Activated CD8-positive, alpha-beta memory T cell treated with anti-CD3 and anti-CD28 coated beads, Interleukin-2, amount 10 ng/mL, durations not matched to agents 7 days and 5 days (primary cell): ENCODE results near the gene NCMAP. TPM values are rescaled to one million over a fixed set of nuclear protein-coding genes. Genes with fewer than 3 reads are reported as not detected.

Experiments
- ATAC-seq: fragments of 150-1000 bp; cut with Tn5 transposase; one replicate; pipeline ENCODE4 v1.10.0; 2021; ENCODE audit warnings: moderate library complexity
- CTCF ChIA-PET: fragments of 350-600 bp; sonication (Branson Sonifier 250); formaldehyde crosslinking; loops from one replicate; lab custom pipeline; 2021; ENCODE audit warnings: antibody characterized with exemption; lab: Charles Lee
- DNase-seq: peaks from one replicate; pipeline ENCODE4 v3.0.0-alpha.2; 2020
- H3K27ac Mint-ChIP-seq: one replicate; pipeline ENCODE4 v1.8.0; 2021; ENCODE audit warnings: mild to moderate bottlenecking, mixed read lengths
- H3K27me3 Mint-ChIP-seq: one replicate; pipeline ENCODE4 v1.8.0; 2021; ENCODE audit warnings: mixed read lengths
- H3K36me3 Mint-ChIP-seq: one replicate; pipeline ENCODE4 v1.8.0; 2021; ENCODE audit warnings: mild to moderate bottlenecking, mixed read lengths
- H3K4me1 Mint-ChIP-seq: one replicate; pipeline ENCODE4 v1.8.0; 2021; ENCODE audit warnings: mixed read lengths
- H3K4me3 Mint-ChIP-seq: one replicate; pipeline ENCODE4 v1.8.0; 2021; ENCODE audit warnings: mild to moderate bottlenecking, moderate library complexity, mixed read lengths
- H3K9me3 Mint-ChIP-seq: one replicate; pipeline ENCODE4 v1.8.0; 2022; ENCODE audit warnings: low read depth, mixed read lengths
- total RNA-seq, 2 experiments: library from RNA; stranded (reverse); gene quantifications; one replicate each; pipeline ENCODE4 v1.2.3, GENCODE V29; 2021

Gene NCMAP
- total RNA-seq, 2 experiments from 2014 or later = not detected

DNA sequence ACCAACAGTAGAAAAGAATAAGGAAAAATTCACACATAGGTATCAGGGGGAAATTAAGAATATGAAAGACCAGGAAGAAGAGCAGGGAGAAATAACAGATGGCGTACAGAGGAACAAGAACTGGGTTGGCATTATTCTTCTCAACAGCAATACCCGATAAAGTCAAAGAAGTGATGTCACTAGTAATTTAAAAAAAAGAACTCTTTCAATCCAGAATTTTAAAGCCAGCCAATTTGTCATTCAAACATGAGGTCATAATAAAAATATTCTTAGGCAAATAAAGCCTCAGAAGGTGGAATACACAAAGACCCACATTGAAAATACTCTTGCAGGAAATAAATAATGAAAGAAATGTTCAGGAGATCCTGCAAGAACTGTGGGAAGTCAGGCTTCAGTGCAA, 8.8 kb downstream of the NCMAP start:
- peaks cover 20% of the 10 kb centered on the region for H3K27me3 Mint-ChIP-seq
- no peaks in the 10 kb centered on the region for H3K36me3 Mint-ChIP-seq
- no peak overlapping the region for H3K27ac Mint-ChIP-seq
- no peak overlapping the region for H3K4me3 Mint-ChIP-seq
- no peak for DNase-seq
- no peak for ATAC-seq
- no peaks in the 10 kb centered on the region for H3K9me3 Mint-ChIP-seq
- CTCF ChIA-PET = interaction anchor here (0.6 to 6.1 kb wide), 5 partner anchors 10 to 327 kb away, joined by 3 to 21 read pairs (median 3); no protein-coding TSS in a partner anchor
- peaks cover 2% of the 10 kb centered on the region for H3K4me1 Mint-ChIP-seq

DNA sequence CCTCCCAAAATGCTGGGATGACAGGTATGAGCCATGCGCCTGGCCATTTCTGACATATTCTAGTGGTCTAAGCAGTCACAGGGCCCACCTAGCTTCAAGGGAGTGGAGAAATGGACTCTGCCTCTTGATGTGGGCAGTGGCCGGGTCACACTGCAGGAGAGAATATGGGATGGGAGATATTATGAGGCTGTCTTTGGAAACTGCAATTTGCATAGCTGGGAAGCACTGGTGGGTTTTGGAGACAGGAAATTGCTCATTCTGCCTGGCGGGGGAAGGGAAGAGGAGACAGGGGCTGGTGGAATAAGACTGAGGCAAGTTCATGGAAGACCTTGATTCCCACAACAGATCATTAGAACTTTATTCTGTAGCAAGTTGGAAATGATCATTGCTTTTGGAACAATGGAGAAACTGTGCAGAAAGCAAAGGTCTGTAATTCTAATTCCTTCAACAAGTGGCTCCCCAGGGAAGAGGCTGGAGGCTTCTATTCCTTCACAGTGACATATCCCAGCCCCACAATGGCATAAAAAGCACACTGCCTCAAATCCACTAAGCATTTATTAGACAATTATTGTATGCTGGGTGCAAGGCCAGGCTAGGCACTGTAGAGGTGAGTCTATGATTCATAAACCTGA, 10.5 kb downstream of the NCMAP start:
- DNase-seq = no peak
- Mint-ChIP-seq H3K4me1 (peaks cover 2% of the 10 kb centered on the region), H3K9me3 (no peaks in the 10 kb centered on the region), H3K27me3 (peaks cover 13% of the 10 kb centered on the region), H3K27ac (no peak overlapping the region), H3K36me3 (no peaks in the 10 kb centered on the region), H3K4me3 (no peak overlapping the region)
- ATAC-seq = no peak
- CTCF ChIA-PET = interaction anchor here (6.1 kb wide), 1 partner anchor 21 kb away, joined by 21 read pairs; no protein-coding TSS in a partner anchor

GRCh38 chr1:24567792-24568388, 12.0 kb downstream of the NCMAP start:
- H3K27me3 Mint-ChIP-seq = peaks cover 7% of the 10 kb centered on the region
- H3K36me3 Mint-ChIP-seq = no peaks in the 10 kb centered on the region
- H3K4me3 Mint-ChIP-seq = no peak overlapping the region
- H3K9me3 Mint-ChIP-seq = no peaks in the 10 kb centered on the region
- peaks cover 12% of the 10 kb centered on the region for H3K4me1 Mint-ChIP-seq
- no peak overlapping the region for H3K27ac Mint-ChIP-seq
- DNase-seq = no peak
- no peak for ATAC-seq
- CTCF ChIA-PET = no interaction called here

DNA sequence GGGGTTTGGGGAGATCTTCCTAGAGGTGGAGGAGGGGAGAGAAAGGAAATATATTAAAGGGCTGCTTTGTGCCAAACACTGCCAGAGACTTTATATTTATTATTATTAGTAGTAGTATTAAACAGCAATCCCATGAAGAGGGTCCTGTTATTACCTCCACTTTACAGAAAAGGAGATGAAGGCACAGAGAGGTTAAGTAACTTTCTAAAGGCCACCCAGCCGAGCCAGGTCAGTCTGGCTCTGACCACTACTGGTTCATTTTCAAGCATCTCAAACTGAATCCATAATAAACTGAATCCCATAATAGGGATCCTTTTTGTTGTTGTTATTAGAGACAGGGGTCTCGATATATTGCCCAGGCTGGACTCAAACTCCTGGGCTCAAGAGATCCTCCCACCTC, 12.6 kb downstream of the NCMAP start:
- no peak for ATAC-seq
- CTCF ChIA-PET = no interaction called here
- Mint-ChIP-seq H3K9me3 (no peaks in the 10 kb centered on the region), H3K27ac (no peak overlapping the region), H3K4me3 (no peak overlapping the region), H3K4me1 (peaks cover 15% of the 10 kb centered on the region), H3K27me3 (peaks cover 7% of the 10 kb centered on the region), H3K36me3 (no peaks in the 10 kb centered on the region)
- no peak for DNase-seq

DNA sequence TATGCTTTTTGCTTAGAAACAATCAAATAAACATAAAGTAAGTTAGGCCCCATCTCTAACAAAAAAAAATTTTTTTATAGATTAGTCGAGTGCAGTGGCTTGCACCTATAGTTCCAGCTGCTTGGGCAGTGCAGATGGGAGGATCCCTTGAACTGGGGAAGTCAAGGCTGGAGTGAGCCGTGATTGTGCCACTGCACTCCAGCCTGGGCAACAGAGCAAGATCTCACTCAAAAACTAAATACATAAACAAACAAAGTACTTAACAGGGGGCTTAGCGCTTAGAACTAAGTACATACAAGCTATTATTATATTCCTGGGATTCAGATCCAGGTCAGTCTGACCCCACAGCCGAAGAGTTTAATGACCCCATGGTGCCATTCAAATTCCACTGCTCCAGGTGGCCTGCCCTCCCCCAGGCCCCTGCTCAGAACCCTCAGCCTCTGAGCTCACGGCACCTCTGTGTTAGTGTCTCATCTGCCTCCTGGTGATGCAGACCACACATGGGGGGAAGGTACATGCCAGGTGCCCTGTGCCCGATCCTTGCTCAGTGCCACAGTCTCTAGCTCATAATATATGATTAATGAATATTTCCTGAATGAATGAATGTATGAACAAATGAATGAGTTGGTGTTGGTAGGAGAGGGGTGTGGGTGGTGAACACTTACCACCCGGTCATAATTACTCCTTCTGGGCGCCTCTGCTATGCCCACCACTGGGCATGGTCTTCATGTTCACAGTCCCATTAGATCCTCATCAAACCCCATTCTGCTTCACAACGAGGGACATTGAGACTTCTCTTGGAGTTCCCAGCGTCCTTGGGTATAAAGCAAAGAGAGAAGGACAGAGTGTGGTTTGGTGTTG, 14.6 kb downstream of the NCMAP start:
- DNase-seq (no peak), ATAC-seq (no peak)
- Mint-ChIP-seq H3K4me1 (peaks cover 15% of the 10 kb centered on the region), H3K27me3 (no peaks in the 10 kb centered on the region), H3K36me3 (no peaks in the 10 kb centered on the region), H3K27ac (no peak overlapping the region), H3K9me3 (no peaks in the 10 kb centered on the region), H3K4me3 (no peak overlapping the region)
- CTCF ChIA-PET = interaction anchor here (1.2 kb wide), 1 partner anchor 17 kb away, joined by 4 read pairs; no protein-coding TSS in a partner anchor

DNA sequence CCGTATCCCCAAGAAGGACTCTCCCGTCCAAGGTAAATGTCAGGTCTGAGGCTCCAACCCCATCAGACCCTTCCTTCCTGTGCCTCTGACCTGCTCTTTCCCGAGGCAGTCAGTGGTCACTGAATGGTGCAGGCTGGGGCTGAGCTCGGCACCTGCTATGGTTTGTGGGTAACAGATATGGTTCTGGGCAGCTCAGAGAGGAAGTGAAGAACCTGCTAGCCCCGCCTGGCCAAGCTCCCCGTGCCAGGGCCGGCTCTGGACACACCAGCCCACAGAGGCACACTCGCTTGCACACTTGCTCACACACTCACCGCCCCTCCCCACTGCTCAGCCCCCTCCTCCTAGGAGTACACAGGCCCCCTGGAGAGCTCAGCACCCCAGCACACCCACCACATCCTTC, 16.4 kb downstream of the NCMAP start:
- Mint-ChIP-seq H3K36me3 (no peaks in the 10 kb centered on the region), H3K9me3 (no peaks in the 10 kb centered on the region), H3K27me3 (no peaks in the 10 kb centered on the region), H3K27ac (no peak overlapping the region), H3K4me1 (peaks cover 13% of the 10 kb centered on the region), H3K4me3 (no peak overlapping the region)
- no peak for DNase-seq
- peak; percentile 33 for ATAC-seq
- CTCF ChIA-PET = interaction anchor here (1.1 to 1.2 kb wide), 3 partner anchors 12 to 31 kb away, joined by 3 to 9 read pairs (median 5); no protein-coding TSS in a partner anchor

DNA sequence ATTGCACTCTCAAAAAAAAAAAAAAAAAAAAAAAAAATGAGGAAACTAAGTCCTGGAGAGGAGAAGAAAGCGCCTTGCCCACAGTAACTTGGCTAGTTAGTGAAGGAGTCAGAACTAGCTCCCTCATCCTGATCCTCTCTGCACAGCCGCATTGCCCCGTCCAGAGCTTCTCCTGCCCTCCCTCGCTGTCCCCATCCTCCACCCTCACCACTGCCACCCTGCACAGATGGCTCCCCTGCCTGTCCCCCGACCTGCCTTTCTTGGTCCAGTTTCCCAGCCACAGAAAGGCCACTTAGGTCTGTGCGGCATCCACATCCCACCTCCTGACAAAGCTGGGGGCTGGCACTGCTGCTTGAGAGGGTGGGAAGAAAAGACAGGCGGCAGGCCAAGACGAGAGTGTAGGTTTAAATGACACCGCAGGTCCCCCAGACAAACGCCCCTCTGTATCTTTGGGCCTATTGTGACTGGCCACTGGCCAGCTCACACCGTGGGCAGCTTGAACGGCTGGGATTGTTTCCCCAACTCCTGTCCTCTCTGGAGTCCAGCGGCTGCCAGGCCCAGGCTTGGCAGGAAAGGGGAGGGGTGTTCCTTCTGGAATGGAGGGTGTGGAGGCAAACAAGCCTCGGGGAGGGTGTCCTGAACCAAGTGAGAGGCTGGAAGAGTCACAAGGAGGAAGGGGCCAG, 20.2 kb downstream of the NCMAP start:
- Mint-ChIP-seq H3K27ac (no peak overlapping the region), H3K36me3 (no peaks in the 10 kb centered on the region)

GRCh38 chr1:24578846-24579245, 23.0 kb downstream of the NCMAP start:
- CTCF ChIA-PET = interaction anchor here (0.9 to 1.5 kb wide), 2 partner anchors 8 to 37 kb away, joined by 3 to 6 read pairs; no protein-coding TSS in a partner anchor
- DNase-seq (no peak), ATAC-seq (no peak)
- H3K4me3 Mint-ChIP-seq = no peak overlapping the region
- no peaks in the 10 kb centered on the region for H3K27me3 Mint-ChIP-seq
- H3K4me1 Mint-ChIP-seq = no peaks in the 10 kb centered on the region
- no peaks in the 10 kb centered on the region for H3K36me3 Mint-ChIP-seq
- no peaks in the 10 kb centered on the region for H3K9me3 Mint-ChIP-seq
- no peak overlapping the region for H3K27ac Mint-ChIP-seq

More for the DNA sequence above, 20.2 kb downstream of the NCMAP start:
- Mint-ChIP-seq H3K4me1 (peaks cover 13% of the 10 kb centered on the region), H3K4me3 (no peak overlapping the region), H3K9me3 (no peaks in the 10 kb centered on the region), H3K27me3 (no peaks in the 10 kb centered on the region)
- no peak for ATAC-seq
- no peak for DNase-seq
- CTCF ChIA-PET = interaction anchor here (0.7 to 2.0 kb wide), 2 partner anchors 11 kb away, joined by 3 to 12 read pairs; no protein-coding TSS in a partner anchor

- ATAC-seq (no peak), DNase-seq (no peak)
- Mint-ChIP-seq H3K4me1 (peaks cover 5% of the 10 kb centered on the region), H3K36me3 (no peaks in the 10 kb centered on the region), H3K4me3 (no peak overlapping the region), H3K27ac (no peak overlapping the region), H3K27me3 (peaks cover 3% of the 10 kb centered on the region), H3K9me3 (no peaks in the 10 kb centered on the region)
- CTCF ChIA-PET = no interaction called here
Measured at GRCh38 chr1:24580756-24581155, 24.9 kb downstream of the NCMAP start.

DNA sequence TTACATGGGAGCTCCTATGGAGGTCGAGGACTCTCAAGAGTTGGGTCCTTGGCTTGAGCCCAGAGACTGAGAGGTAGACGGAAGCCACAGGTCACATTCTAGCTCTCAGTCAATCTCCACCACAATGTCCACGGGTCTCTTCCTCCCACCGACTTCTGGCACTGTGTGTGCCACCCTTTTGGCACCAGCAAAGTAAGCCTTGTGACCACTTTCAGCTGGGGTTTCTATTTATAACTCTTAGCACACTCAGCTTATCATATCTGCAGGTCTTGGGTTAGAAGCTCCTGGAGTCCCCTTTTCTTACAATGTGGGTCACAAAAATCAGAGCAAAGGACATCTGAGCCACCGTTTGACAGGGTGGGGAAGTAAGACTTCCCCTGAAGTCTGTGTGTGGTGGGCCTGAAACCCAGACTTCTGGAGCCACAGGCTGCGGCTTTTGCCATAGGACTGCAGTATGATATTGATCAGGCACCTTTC, 28.3 kb downstream of the NCMAP start:
- ATAC-seq = no peak
- Mint-ChIP-seq H3K9me3 (no peaks in the 10 kb centered on the region), H3K27me3 (peaks cover 7% of the 10 kb centered on the region), H3K27ac (no peak overlapping the region), H3K4me1 (peaks cover 10% of the 10 kb centered on the region), H3K4me3 (no peak overlapping the region), H3K36me3 (no peaks in the 10 kb centered on the region)
- CTCF ChIA-PET = interaction anchor here (0.8 to 3.1 kb wide), 5 partner anchors 12 to 192 kb away, joined by 3 to 11 read pairs (median 3); partner anchors contain the start of gene NIPAL3
- no peak for DNase-seq

DNA sequence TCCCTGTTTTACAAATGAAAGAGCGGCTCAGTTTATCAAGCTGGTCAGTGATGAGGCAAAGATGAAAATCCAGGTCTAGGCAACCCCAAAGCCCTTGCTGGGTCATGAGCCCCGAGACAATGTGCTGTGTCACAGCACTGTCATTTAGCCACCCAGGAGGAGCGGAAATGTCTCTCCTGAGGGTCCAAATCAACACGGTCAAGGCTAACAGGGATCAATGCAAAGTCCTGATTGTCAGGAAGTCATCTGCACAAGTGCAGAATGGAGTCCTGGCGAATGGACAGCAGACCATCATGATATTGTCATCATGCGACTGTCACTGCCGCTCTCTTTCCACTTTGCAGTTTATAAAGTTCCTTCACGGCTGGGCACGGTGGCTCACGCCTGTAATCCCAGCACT, 30.2 kb downstream of the NCMAP start:
- no peaks in the 10 kb centered on the region for H3K9me3 Mint-ChIP-seq
- H3K4me3 Mint-ChIP-seq = no peak overlapping the region
- H3K27me3 Mint-ChIP-seq = peaks cover 7% of the 10 kb centered on the region
- H3K36me3 Mint-ChIP-seq = no peaks in the 10 kb centered on the region
- H3K27ac Mint-ChIP-seq = no peak overlapping the region
- peaks cover 10% of the 10 kb centered on the region for H3K4me1 Mint-ChIP-seq
- CTCF ChIA-PET = interaction anchor here (0.9 to 3.2 kb wide), 19 partner anchors 10 to 436 kb away, joined by 3 to 34 read pairs (median 9); partner anchors contain the start of gene NIPAL3
- no peak for DNase-seq
- ATAC-seq = no peak

GRCh38 chr1:24586970-24587820, 31.3 kb downstream of the NCMAP start:
- Mint-ChIP-seq H3K4me1 (peaks cover 10% of the 10 kb centered on the region), H3K36me3 (no peaks in the 10 kb centered on the region), H3K9me3 (no peaks in the 10 kb centered on the region), H3K27me3 (peaks cover 7% of the 10 kb centered on the region), H3K27ac (peak overlapping the region; percentile 12), H3K4me3 (no peak overlapping the region)
- CTCF ChIA-PET = interaction anchor here (0.6 to 3.2 kb wide), 64 partner anchors 9 to 841 kb away, joined by 3 to 34 read pairs (median 5); partner anchors contain the start of genes NIPAL3 and STPG1
- DNase-seq (peak; percentile 69), ATAC-seq (peak; percentile 95)
